HG02571 (cell line): ENCODE data around the gene COL15A1.

ENCODE experiments used
- ATAC-seq: cut with Tn5 transposase; IDR thresholded peaks from one replicate; pipeline ENCODE4 v1.9.1; 2021; ENCODE audit warnings: mild to moderate bottlenecking, moderate library complexity; ENCODE audit not compliant: unreplicated experiment

COL15A1 gene

DNA sequence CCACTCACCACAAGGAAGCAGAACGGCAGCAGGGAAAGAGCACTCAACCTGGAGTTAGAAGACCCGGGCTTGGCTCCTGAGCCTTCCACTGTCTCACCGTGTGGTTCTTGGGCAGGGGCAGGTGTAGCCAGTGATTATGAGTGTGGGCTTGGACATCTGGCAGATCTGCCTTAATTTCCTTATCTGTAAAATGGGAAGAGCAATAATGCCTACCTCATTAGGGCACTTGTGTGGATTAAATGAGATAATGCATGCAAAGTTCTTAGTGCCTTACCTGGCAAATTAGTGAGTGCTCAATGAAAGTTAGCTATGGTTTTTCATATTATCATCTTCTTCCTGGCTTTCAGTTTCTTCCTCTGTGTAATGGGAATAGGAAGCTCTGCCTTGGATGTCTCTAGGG lies 28.1 kb upstream of the COL15A1 start:
- ATAC-seq = no peak

DNA sequence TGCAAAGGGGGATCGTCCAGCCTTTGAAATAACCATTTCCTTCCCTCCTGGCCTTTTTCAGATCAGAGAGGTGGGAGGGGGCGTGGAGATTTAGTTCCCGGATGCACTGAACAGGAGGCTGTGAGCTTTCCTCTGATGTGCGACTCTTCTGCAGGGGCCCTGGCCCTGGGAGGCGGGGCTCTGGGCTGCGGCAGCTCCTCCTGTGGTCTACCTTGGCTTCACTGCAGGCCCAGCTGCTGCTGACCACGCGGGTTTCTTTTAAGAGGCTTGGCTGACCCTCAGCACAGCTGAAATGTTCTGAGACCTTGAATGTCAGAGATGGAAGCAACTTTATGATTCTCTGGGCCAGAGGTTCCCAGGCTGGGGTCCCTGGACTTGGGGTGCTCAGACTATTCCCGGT lies 27.0 kb upstream of the COL15A1 start:
- ATAC-seq = no peak

DNA sequence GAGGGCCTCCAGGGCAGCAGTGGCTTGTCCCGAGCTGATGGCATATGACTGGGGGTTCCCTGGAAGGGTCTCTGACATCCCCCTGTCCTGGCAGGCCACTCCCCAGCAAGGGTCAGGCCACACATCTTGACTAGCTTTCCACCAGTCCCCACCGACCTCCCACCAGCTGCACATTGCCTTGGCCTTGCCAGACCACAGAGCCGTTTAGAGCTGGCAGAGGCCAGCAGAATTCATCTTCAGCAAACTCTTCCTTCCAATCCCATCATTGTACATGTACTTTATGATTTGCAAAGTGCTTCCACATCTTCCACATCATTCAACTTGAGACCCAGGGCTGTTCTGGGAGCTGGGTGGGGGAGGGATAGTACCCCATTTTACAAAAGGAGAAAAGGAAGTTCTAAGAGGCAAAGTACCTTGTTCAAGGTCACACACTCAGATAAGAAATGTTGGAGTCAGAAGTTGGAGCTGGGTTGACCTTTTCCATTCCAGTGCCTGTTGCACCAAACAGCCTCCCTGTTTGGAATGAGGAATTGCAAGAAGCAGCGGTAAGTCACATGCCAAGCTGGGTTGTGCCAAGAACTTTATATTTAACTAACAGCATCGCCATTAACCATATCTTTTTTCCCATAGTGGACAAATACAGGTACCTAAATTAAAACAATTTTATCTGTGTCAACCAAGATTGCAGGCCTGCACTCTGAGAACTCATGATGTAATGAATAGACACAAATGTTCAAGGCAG lies 25.8 kb upstream of the COL15A1 start:
- ATAC-seq = no peak

DNA sequence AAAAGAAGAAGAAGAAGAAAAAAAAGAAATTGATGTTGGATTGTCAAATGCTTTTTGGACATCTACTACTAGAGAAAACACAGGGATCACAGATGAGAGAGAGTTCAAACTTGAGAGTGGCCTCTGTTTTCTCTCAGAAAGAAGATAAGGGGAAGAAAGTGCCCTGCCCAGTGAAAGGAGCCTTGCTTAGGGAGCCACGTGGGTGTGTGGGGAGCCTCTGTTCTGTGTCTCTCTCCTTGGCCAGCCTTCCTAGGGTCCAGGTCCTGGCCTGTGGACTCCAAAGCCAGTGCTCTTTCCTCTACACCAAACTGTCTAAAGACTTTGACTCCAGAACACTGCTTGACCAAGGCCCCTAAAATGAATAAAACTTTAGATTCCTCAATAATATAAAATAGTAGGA lies 22.0 kb upstream of the COL15A1 start:
- ATAC-seq = no peak

DNA sequence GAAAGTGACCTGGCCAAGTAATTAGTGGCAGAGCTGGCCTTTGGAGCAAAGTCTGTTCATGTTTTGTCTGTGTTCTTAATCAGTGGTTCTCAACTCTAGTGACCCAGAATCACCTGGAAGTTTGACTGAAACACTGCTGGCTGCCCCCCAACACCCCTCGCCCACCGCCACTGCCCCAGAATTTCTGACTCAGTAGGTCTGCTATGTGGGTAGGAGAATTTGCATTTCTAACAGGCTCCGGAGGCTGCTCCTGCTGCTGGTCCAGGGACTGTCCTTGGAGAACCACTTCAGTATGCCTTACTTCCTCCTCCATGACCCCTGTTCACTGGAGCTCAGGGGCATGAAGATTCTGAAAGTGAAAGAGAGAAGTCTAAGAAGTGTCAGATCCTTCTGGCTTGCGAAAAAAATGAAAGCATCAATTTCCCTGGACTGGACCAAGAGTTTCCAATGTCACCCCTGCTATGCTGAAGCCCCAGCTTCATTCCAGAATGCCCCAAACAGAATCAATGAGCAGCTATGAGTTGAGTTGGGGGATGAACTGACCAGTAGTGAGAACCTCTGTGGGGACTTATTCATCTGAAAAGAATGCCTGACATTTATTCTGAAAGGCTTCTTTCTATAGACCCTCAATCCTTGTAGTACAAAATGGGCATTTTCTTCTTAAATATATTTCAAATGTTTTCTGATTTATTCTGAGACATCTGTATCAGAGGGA lies 20.8 kb upstream of the COL15A1 start:
- ATAC-seq = no peak

DNA sequence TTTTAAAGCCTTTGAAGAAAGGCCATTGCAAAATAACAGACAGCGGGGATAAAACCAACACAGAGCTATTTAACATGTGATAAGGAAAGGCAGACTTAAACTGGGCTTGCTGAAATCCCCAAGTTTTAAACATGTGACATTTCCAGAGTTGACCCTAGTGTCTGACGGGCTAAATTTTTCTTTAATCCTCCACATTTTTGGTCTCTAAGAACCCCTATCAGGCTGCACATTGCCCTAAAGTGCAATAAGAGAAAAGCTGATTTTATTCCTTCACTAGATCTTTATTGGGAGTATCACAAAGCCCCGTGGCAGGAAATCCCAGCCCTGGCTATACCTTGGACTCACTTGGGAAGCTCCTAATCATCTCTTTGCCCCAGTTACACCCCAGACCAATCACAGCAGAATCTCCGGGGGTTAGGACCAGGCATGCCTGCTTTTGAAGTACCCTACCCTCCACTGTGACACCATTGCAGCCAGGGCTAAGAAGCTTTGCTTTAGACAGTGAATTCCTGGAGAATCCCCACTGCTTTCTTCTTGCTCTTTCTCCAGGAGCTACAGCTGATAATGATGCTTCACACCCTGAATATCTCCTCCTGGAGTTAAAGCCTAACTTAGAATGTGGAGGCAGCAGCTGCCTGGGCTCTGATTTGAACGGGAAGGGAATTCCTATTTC lies 20.1 kb upstream of the COL15A1 start:
- ATAC-seq = no peak

DNA sequence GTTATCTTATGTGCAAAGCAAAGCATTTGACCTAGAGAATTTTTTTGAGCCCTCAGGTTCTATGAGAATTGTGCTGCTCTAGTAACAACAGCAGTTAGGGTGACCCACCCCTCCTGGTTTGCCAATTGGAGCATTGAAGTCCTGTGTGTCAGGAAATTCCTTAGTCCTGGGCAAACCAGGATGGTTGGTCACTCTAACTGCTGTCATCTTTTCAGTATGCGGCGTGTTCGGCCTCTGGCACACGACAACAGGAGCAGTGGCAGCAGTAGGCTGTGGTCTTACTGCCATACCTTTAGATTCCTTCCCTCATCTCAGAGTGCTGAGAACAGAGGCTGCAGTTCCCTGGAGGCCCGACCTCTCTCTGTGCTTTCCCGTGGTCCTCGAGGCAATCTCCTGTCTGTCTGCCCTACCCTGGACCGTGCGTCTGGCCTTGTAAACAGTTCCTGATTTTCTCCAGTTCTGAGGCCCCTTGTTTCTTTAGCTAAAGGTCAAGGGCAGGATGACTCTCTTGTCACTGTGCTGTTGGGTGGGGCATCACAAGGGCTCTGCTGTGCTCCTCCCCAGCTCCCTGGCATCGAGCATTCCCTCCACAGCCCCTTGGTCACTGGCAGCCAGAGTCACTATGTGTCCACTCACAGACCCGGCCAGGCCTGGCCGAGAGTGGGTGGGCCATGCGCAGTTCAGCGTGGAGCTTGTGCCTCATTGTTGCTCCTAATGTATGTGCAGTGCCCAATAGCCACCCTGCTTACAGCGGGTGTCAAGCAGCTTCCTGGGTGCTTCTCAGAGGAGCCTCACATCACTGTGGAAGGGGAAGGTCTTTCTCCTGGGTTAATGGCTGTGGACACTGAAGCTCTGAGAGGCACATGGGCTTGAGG lies 18.5 kb upstream of the COL15A1 start:
- no peak for ATAC-seq

DNA sequence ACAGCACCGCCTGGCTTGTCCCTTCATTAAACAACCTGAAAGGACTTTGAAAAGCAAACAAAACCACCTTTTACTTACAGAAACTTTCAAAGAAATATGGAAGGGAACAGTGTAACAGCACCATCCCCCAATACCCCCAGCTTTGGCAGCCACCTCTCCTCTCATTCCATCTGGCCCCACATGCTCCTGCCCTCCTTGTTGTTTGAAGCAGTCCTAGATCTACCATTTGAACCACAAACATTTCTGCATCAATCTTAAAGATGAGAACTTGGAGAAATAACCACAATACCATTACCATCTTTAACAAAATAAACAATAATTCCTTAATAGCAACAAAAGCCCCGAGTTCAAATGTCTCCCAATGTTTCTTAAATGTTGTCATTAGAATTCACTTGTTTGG lies 17.8 kb upstream of the COL15A1 start:
- no peak for ATAC-seq

DNA sequence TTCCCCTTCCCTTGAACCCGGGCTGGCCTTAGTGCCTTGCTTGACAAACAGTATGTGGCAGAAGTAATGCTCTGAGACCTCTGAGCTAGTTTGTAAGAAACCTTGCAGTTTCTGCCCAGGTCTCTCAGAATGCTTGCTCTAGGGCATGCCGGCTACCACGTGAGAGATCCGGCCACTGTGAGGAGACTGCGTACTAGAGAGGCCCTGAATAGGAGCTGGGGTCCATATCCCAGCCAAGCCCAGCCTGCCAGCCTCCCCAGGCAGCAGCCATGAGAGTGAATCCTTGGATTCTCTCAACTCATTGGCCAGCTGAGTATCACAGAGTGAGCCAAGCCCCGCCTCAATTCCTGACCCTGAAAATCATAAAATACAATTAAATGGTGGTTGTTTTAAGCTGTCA lies 16.0 kb upstream of the COL15A1 start:
- ATAC-seq = no peak

DNA sequence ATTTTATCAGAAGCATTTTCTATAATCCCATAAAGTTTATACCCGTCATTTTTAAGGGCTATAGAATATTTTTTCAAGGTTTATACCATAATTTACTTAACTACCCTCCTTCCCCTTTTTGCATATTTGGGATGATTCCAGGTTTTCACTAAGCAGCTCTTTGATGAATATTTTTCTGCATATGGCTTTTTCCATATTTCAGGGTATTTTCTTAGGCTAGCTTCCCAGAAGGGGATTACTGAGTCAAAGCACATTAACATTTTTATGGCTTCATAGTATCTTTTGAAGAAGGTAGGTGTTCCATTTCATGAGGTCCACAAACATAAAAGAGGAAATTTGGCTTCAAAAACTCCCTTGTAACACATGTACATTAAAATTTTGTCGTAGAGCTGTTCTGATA lies 14.6 kb upstream of the COL15A1 start:
- ATAC-seq = no peak

DNA sequence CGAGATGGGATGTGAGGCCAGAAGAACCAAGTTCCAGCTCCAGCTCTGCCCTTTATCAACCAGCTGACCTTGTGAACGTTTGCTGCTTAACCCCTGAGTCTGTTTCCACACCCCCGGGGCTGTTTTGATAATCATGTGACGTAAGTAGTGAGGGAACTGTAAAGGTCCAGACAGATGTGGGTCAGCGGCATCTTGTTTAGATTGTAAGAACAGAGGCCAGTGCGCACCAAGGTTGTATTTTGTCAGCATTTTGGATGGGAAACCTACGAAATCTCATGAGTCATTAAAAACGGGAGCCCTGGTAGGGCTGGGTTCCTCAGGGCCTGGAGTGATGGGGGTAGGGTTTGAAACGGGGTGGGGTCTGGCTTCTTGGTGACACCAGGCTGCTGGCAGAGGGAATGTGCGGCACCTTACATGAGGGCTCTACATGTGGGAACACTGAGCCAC lies 13.8 kb upstream of the COL15A1 start:
- ATAC-seq = no peak

DNA sequence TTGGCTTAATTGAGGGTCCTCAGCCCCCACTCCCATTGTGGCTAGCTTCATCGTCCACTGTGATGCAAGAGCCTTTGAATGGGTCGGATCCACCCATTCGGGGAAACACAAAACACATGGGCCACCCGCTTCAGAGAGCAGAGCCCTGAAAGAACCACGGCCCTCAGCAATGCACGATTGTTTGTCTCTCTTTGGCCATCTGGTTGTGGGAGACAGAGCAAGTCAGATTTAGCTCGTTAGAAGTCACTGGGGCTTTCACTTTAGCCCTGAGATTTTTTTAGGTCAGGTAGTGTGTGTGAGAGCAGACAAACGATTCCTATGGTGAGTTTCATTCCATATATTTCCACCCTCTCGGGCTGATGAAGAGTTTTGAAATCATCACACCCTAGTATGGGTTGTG lies 12.9 kb upstream of the COL15A1 start:
- ATAC-seq = no peak

DNA sequence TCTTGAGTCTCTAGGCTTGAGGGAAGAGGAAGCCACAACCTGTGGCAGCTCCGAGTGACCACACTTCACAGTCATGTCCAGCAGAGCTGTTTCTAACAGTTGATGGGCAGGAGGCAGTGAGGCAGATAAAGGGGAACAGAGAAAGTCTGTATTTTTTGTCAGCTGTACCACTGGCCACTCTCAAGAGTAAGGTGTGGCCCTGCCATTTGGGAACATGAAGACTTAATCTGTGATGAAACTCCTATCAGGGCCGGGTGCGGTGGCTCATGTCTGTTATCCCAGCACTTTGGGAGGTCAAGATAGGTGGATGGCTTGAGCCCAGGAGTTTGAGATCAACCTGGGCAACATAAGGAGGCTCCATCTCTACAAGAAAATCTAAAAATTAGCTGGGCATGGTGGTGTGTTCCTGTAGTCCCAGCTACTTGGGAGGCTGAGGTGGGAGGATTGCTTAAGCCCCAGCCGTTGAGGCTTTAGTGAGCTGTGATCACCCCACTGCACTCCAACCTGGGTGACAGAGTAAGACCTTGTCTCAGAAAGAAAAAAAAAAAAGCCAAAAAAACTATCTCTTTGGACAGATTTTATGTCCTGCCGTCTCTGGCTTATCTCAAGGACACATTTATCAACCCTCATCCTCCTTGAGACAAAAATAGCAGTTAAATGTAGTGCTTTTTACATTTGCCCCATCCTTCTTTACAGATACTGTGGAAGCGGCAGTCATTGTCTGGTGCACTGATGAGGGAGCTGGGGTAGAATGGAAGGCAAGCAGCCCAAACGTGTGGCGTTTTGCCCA lies 11.9 kb upstream of the COL15A1 start:
- no peak for ATAC-seq

DNA sequence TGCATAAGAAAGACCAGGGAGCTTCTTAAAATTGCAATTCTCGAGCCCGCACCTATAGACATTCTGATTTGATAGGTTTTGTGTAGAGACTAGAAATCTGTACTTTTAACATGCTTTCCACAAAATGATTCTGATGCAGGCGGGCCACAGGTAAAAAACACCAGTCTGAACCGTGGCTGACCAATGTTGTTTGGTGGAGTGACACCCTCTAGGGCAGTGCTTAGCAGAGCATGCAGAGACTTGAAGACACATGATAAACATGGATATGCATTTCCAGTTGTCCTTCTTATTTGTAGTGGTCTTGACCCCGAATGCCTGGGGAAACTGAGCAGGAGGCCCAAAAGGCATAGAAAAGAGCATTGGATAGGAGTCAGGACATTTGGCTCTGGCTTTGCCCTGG lies 10.5 kb upstream of the COL15A1 start:
- ATAC-seq = no peak

DNA sequence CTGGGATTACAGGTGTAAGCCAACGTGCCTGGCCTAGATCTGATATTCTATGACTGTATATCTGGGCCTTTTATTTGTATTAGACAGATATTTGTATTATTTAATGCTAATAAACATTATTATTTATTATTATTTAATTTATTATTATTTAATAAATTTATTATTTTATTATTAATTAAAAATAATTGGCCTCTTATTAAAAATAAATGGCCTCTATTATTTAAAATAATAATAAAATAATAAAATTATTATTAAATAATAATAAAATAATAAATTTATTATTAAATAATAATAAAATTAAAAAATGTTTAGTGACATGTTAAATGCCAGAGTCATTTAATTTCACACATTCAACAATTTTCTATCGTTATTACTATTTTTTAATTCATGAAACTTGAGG lies 9.8 kb upstream of the COL15A1 start:
- no peak for ATAC-seq

DNA sequence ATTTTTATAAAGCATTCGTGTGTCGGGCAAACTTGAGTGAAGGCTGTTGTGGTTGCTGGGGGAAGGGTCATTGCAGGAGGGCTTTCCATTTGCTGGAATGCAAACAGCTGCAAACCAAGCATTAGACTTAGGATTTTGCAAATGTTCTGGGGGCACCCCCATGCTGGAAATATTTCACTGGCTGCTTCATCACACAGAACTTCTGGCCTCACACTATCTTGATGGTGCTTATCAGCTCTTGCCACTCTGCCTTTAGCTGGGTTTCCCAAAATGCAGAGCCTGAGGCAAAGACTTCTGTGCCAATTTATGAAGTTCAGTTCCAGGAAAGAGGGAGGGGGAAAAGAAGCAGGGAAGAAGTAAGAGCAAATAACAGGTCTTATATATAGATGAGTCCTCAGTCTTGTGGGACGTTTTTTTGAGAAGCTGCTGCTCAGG lies 8.6 kb upstream of the COL15A1 start:
- ATAC-seq = no peak

DNA sequence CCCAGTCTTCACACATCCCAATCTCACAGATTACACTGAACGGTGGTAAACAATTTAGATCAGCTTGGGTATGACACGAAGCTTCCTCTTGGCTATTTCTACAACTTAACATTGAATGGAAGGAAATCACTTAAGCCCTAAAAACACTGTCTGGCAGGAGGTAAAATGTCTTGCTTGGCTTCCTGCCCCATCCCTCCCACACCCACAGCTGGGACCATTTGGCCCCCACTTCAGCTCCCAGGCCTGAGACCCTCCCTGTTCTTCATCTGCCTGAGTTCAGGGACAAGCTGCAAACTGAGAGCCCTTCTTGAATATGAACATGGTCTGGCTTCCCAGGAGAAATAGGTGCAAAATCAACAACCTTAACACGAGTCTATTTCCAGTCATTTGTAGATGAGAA lies 3.4 kb upstream of the COL15A1 start:
- no peak for ATAC-seq

DNA sequence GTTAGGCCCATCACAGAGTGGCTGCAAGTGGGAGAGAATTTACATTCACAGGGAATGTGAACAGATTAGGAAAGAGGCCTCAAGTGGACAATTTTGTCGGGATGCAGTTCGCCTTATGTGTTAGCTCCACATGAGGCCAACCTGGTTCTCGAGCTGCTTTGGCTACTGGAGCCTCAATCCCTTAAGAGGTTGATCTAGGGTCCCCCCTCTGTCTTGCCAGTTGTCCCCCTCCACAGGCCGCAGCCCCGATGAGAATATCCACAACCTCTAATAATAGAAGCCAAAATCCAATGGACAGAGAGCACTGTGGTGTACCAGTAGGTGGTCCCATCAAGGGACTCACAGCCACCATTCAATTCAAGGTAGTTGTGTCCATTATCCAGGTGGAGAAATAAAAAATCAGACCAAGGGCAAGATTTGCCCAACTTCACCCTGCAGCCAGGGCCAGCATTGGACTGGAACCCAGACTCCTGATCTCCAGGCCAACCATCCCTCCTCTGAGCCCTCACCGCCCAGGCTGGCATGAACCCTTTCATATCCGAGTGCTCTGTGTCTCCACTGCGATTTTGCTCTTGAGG lies 1.7 kb upstream of the COL15A1 start:
- ATAC-seq = no peak

DNA sequence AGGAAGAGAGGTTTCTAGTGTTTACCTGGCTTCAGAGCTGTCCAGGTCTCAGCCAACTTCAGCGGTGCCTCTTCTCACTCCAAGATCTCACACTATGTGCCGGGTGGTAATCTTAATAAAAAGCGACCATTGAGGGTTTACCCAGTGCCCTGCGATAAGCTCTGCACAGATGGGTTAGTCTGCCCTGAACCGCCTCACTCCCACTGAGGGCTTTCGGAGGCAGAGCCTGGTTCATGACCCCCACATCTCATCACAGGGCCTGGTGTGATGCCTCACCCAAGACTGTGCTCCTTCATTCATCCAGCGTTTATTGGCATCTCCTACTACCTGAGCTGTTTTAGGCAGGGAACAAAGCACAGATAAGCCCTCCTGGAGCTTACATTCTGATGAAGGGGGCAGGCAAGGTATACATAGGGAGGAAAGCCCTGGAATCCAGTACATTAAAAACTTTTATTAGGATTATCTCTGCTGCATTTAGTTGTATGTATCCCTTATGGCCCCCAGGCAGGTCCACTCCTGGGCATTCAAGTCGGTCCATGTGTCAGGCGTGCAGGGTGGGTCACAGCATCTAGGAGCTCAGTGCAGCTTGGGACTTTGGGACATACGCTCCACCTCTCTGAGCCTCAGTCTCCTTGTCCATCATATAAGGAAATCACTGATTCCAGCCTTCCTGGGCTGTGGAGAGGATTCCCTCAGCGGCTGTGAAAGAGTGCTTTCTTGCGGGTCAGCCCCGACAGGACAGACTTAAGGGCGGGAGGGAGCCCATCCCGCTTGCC lies 613 bp upstream of the COL15A1 start:
- ATAC-seq = no peak
